GM19372 (cell line): ENCODE measurements around the gene SLC28A1.
"Not testable (repeated sequence)": the region's sequence is repeated elsewhere in the genome, so short reads cannot be mapped to it uniquely, and the experiment has no call there.

Source experiments
- ATAC-seq: cut with Tn5 transposase; IDR thresholded peaks from one replicate; pipeline ENCODE4 v1.9.1; 2021; ENCODE audit warnings: mild to moderate bottlenecking, low read depth, moderate library complexity; ENCODE audit not compliant: unreplicated experiment

The SLC28A1 gene

GRCh38 chr15:84859651-84860050 is 24.8 kb upstream of the SLC28A1 start:
- ATAC-seq = no peak

- ATAC-seq = no peak
Observed at GRCh38 chr15:84861781-84862180, 22.7 kb upstream of the SLC28A1 start.

- ATAC-seq = no peak
Observed at GRCh38 chr15:84862214-84862975, 22.1 kb upstream of the SLC28A1 start.

GRCh38 chr15:84863565-84864443 is 20.7 kb upstream of the SLC28A1 start:
- ATAC-seq = no peak

GRCh38 chr15:84864444-84864795 is 20.0 kb upstream of the SLC28A1 start:
- ATAC-seq = no peak

- ATAC-seq = no peak
Observed at GRCh38 chr15:84865074-84865569, 19.3 kb upstream of the SLC28A1 start.

- ATAC-seq = no peak
Observed at GRCh38 chr15:84868037-84868880, 16.2 kb upstream of the SLC28A1 start.

- no peak for ATAC-seq
Observed at GRCh38 chr15:84869510-84869909, 15.0 kb upstream of the SLC28A1 start.

- ATAC-seq = no peak
Observed at GRCh38 chr15:84871428-84871985, 13.0 kb upstream of the SLC28A1 start.

GRCh38 chr15:84872009-84872910 is 12.2 kb upstream of the SLC28A1 start:
- ATAC-seq = no peak

GRCh38 chr15:84873997-84874396 is 10.5 kb upstream of the SLC28A1 start:
- ATAC-seq = no peak

GRCh38 chr15:84874981-84875699 is 9.3 kb upstream of the SLC28A1 start:
- no peak for ATAC-seq

- ATAC-seq = no peak
Observed at GRCh38 chr15:84876269-84876668, 8.2 kb upstream of the SLC28A1 start.

- ATAC-seq = not testable (repeated sequence)
Observed at GRCh38 chr15:84877701-84878100, 6.8 kb upstream of the SLC28A1 start.

GRCh38 chr15:84878504-84878903 is 6.0 kb upstream of the SLC28A1 start:
- ATAC-seq = no peak

- no peak for ATAC-seq
Observed at GRCh38 chr15:84879088-84879780, 5.2 kb upstream of the SLC28A1 start.

GRCh38 chr15:84880007-84880406 is 4.5 kb upstream of the SLC28A1 start:
- ATAC-seq = no peak
